HG02763 (cell line): ENCODE measurements around the gene TIMM50.
"Not testable (repeated sequence)": the region's sequence is repeated elsewhere in the genome, so short reads cannot be mapped to it uniquely, and the experiment has no call there.

Experiments
- ATAC-seq: cut with Tn5 transposase; IDR thresholded peaks from one replicate; pipeline ENCODE4 v1.9.1; 2021; ENCODE audit warnings: mild to moderate bottlenecking, moderate library complexity; ENCODE audit not compliant: unreplicated experiment

TIMM50 gene

DNA sequence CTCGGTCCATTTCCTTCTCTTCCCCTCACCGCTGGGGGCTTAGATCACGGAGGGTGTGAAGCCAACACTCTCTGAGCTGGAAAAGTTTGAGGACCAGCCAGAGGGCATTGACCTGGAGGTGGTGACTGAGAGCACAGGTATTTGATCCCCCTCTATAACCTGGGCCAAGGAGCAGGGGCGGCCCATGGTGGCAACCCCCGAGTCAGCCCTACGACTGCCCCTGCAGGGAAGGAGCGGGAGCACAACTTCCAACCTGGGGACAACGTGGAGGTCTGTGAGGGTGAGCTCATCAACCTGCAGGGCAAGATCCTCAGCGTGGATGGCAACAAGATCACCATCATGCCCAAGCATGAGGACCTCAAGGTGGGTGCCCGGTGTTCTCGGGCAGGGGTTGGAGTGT is 11.6 kb upstream of the TIMM50 start:
- ATAC-seq = no peak

DNA sequence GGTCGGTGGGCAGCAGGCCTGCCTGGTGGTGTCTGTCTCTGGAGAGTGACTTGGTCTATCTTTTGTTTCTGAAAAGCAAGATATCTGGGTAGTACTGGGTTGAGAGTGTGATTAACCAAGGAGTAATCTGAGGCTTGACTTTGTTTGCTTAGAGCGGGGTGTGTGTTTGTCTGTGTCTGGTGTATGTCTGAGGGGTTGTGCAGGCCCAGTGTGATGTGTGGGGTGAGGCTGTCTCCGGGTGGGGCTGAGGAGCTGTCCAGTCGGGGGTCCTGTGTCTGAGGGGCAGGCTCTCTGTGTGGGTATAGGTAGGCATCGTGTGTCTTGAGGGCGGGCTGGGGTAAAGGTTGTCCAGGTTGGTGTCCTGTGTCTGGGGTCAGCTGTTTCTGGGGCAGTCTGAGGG is 11.1 kb upstream of the TIMM50 start:
- ATAC-seq = no peak

DNA sequence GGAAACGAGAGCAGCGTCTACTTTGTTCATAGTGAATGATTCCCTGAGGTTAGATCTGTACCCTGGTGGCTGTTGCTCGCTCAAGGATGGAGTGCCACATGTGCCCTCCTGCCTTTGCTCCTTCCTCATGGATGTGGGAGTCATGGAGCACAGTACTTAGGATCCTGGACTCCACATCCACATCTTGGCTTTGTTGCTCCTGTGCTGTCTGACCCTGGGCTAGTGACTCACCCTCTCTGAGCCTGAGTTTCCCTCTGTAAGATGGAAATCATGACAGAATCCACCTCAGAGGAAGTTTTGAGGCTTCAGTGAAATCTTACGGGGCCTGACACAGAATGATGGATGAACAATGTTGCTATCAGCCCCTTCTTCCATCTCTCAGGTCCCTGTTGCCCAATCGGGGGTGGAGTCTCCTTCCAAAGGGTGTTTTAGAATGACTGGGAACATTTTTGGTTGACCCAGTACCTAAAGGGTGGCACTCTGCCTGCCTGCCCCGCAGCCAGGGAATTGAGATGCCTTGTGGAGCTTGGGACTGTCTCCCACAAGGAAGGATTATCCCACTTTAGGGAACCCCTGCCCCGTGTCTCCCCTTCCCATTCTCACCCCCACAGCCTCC is 9.8 kb upstream of the TIMM50 start:
- no peak for ATAC-seq

DNA sequence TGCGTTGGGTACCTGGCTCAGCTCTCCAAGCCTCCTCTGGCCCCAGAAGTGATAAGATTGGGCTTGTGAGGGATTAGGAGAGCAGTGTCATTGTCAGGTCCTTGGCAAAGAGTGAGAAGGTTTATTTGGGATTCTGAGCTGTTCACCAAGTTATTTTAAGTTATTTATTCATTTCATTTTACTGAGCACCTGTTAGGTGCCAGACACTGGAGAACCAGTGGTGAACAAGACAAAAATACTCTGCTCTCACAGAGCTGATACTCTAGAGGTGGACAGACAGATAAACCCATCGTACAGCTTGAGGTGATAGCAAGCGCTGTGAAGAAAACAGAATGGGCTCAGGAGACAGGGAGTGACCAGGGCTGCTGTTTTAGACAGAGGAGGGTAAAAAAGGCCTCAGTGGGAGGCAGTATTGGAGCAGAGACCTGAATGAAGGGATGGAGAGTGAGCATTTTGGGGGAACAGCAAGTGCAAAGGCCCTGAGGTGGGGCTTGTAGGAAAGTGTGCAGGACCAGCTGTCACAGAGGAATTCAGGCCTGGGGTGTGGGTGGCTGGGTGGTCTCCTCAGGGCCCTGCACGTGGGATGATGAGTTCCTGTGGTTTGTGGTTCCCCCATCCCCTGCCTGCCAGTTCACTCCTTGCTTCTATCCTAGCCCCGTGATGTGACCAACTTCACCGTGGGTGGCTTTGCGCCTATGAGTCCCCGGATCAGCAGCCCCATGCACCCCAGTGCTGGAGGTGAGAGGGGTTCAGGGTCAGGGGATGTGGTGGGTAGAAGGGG is 8.7 kb upstream of the TIMM50 start:
- ATAC-seq = no peak

DNA sequence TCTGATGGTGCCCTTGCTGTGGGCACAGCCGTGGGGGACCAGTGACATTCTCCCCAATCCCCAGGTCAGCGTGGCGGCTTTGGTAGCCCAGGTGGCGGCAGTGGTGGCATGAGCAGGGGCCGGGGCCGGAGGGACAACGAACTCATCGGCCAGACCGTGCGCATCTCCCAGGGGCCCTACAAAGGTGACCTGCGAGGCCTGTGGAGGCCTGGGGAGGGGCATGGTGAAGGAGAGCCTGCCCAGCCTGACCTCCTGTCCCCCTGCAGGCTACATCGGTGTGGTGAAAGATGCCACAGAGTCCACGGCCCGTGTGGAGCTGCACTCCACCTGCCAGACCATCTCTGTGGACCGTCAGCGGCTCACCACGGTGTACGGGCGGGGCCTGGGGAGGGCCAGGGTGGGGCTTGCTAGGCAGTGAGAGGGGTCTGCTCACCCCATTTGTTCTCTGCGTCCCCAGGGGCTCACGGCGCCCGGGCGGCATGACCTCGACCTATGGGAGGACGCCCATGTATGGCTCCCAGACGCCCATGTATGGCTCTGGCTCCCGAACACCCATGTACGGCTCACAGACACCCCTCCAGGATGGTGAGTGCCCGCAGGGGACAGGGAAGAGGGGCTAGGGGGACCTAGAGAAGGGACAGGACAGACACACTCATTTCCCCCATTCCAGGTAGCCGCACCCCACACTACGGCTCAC is 7.7 kb upstream of the TIMM50 start:
- no peak for ATAC-seq

DNA sequence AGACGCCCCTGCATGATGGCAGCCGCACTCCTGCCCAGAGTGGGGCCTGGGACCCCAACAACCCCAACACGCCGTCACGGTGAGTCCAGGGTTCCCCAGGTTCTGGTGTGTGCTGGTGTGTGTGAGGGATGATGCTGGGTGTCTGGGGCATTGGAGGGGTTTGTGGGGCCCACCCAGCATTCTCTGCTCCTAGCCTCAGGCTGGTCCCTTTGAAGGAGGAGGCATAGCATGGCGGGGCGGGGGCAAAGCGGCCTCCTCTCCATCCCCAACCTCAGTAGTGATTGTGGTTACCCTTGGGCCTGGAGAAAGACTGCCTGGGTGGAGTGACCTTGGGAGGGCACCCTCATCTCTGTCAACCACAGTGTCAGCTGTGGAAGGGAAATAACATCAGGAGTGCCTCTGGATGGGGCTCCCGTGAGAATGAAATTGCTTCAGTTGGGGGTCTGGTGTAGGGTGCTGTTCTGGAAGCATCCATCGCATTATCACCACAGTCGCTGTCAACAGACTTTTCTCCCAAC is 7.1 kb upstream of the TIMM50 start:
- no peak for ATAC-seq

DNA sequence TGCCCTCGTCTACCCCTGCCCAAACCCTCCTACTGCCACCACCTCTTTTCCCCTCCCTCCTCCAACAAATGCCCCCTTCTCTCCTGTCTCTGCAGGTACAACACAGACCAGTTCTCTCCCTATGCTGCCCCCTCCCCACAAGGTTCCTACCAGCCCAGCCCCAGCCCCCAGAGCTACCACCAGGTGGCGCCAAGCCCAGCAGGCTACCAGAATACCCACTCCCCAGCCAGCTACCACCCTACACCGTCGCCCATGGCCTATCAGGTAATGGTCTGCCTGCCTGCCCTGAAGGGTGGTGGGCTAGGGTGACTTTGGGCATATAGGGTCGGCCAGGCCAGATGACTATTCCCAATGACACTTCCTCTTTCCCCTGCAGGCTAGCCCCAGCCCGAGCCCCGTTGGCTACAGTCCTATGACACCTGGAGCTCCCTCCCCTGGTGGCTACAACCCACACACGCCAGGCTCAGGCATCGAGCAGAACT is 6.5 kb upstream of the TIMM50 start:
- ATAC-seq = no peak

DNA sequence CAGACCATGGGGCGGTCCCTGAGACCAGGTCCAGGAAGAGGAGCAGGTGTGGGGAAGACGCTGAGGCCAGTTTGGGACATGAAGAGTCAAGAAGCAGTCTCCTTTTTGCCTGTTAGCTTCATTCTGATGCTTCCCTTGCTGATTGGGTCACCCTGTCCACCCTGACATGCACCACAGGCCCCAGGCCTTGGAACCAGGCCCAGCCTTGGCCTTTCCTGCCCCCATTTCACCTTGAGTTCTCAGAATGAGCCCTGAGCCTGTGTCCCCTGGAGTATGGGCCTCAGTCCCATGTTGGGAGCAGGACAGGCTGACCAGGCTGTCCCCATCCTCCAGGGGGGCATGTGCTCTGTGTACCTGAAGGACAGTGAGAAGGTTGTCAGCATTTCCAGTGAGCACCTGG is 4.9 kb upstream of the TIMM50 start:
- no peak for ATAC-seq

DNA sequence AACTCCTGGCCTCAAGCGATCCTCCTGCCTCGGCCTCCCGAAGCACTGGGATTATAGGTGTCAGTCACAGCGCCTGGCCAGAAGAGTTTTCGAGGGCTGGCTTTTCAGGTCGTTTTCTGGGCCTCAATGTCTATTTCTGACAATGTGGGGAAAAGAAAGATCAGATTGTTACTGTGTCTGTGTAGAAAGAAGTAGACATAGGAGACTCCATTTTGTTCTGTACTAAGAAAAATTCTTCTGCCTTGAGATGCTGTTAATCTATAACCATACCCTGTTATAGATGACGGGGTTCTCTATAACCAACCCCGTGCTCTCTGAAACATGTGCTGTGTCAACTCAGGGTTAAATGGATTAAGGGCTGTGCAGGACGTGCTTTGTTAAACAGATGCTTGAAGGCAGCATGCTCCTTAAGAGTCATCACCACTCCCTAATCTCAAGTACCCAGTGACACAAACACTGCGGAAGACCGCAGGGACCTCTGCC is 1.3 kb upstream of the TIMM50 start:
- ATAC-seq = not testable (repeated sequence)

DNA sequence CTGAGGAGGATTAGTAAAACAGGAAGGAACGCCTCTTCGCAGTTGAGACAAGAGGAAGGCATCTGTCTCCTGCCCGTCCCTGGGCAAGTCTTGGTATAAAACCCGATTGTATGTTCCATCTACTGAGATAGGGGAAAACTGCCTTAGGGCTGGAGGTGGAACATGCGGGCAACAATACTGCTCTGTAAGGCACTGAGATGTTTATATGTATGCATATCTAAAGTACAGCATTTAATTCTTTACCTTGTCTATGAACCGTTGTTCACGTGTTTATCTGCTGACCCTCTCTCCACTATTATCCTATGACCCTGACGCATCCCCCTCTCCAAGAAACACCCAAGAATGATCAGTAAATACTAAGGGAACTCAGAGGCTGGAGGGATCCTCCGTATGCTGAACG is 722 bp upstream of the TIMM50 start:
- no peak for ATAC-seq

DNA sequence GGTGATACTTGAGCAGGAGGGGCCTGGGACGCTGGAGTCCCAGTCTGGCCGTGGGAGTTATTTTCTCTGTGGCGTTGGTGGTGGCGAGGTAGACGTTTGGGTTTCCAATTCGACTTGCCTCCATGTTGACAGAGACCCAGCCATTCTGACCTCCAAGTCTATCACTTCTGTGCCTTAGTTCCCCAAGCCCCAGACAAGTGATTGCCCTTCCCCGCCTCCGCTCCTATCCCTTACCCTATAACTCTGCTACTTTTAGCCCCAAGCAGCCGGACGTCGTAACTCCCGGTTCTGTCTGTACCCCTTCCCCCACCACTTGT is 549 bp downstream of the TIMM50 start:
- no peak for ATAC-seq

DNA sequence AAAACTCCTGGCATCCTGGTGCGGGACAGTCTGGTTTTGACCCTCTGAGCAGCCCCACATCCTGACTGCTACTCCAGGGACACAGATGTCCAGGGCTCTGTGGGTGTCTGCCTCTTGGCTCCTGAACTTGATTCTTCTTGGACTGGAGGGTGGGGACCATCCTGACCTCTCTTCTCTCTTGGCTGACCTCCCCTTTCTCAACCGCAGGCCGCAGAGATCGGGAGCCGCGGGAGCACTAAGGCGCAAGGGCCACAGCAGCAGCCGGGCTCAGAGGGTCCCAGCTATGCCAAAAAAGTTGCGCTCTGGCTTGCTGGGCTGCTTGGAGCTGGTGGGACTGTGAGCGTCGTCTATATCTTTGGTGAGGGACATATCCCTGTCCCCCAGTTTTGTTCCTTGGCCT is 1.0 kb downstream of the TIMM50 start:
- no peak for ATAC-seq

DNA sequence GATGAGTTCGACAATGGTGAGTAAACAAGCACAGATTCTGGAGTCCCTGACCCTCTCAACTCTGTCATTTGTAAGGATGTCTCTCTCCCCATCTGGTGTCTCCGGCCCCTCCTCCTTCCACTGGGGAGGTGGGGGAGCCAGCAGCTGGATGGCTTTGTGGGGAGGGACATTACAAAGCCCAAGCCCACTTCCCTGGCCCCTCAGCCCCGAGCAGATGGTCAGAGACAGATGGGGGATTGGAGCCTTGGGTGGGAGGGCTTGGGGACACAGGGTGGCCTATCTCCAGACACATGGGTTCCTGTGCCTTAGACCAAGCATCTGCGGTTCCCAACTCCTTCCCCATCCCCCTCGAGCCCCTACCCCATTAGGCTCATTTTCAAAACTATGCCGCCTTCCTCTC is 2.5 kb downstream of the TIMM50 start:
- ATAC-seq = no peak

DNA sequence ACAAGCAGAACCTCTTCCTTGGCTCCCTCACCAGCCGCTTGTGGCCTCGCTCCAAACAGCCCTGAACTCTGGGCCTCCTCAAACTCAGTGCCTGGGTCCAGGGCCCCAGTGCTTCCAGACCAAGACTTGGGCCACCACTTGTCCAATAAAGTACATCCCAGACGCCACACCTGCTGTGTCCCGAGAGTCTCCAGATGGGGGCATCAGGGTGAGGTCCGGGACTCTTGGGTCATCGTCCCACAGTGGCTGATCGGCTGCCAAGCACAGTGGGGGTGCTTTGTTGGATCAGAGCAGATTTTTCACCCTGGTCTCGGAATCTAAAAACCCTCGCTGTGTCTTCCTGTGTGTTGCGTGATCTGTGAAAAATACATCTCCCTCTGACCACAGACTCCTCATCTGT is 9.1 kb downstream of the TIMM50 start:
- no peak for ATAC-seq

DNA sequence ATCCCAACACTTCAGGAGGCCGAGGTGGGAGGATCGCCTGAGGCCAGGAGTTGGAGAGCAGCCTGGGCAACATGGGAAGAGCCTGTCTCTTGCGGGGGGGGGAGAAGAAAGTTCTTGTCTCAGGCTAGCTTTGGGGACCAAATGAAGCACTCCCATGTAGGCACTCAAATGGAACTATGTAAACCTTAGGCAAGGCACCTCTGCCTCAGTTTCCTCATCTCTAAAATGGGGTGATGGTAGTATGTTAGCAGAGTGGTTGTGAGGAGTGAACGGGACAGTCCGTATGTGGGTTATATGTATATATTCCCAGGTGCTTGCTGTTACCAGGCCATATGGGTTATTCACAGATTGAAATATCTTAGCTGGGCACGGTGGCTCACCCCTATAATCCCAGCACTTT is 11.6 kb downstream of the TIMM50 start:
- no peak for ATAC-seq

DNA sequence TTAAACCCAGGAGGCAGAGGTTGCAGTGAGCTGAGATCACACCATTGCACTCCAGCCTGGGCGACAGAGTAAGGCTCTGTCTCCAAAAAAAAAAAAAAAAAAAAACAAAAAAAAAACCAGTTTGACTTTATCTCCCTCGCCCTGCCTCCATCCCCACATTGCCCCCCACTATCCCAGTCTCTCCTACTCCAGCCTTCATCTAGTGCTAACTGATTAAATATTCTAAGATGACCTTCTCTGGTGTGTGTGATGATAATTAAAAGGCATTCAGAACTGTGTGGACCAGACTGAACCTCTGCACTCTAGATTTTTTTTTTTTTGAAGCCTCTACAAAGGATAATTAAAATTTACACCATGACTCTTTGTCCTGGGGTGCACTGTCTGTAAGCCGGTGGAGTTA is 12.2 kb downstream of the TIMM50 start:
- ATAC-seq = no peak

DNA sequence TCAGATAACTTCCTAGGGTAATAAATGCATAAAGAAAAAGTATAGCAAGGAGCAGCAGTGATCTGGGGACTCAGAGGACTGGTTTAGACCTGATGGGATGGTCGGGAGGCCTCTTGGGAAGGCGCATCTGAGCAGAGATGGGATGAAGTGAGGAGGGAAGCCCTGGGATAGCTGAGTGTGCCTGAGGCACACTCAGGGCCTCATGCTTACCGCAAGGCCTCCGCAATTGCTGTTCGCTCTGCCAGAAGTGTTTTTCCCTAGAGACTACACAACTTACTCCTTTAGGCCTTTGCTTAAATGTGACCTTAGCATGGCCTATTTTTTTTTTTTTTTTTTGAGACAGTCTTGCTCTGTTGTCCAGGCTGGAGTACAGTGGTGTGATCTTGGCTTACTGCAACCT is 14.0 kb downstream of the TIMM50 start:
- ATAC-seq = no peak

DNA sequence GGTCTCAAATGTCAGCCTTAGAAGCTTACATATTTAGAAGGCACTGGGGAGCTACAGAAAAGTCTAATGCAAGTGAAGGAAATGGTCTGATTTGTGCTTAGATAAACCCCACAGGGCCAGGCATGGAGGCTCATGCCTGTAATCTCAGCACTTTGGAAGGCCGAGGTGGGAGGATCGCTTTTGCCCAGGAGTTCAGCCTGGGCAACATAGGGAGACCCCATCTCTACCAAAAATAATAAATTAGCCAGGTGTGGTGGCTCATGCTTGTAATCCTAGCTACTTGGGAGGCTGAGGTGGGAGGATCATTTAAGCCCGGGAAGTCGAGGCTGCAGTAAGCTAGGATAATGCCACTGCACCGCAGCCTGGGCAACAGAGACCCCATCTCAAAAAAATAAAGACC is 15.4 kb downstream of the TIMM50 start:
- no peak for ATAC-seq

DNA sequence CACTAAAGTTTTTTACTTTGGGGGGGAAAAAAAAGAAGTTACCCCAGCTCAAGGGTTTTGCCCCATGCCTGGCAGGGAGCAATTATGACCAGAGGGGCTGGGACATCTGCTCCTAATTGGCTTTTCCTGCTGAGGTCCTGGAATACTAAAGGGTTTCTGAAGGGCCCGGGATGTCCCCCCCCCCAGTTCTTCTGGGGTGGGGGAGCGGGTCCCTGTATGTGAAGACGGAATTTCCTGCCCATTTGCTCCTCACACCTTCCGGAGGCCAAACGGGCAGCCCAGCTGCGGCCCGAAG is 17.0 kb downstream of the TIMM50 start:
- no peak for ATAC-seq

DNA sequence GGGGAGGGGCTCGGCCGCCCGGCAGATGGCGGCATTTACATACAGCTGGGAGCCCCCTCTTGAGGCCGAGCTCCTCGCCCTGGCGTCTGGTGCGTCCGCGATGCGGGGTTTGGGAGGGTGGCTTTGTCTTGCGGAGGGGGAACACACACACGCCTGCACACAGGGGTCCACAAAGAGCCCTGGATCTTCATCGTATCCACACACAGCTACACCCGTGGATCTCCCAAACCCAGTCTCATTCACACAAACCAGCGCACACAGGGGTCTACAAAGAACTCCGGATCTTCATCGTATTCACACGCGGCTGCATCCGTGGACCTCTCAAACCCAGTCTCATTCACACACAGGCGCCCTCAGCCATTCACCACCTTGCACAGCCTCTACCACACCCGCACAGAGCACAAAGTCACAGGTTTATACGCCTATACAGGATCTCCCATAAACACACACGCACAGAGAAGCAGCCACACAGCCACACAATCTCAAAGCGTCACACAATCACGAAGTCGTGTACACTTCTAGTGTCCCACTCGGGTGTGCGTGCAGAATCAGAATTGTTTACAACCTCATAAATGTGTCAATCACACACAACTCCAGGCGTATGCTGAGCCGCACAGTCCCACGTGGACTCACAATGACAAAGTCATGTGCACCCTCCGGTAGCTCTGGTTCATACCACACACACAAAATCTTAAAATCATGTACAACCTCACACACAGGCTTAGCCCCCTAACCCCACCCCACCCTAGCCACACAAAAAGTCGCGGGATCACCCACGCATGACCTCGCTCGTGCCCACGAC is 17.6 kb downstream of the TIMM50 start:
- no peak for ATAC-seq
